Suprapubic skin (tissue), 4 donors: ENCODE results near the gene KCTD1.

Experiments used
- CTCF ChIP-seq, 2 donors: fragments of 200-600 bp in 1 of 2; fragments of 450-650 bp in 1 of 2; sonication (generic) in 1 of 2; IDR thresholded peaks; one replicate each; pipeline ENCODE4 v1.5.1; 2016 to 2019; ENCODE audit warnings: antibody characterized with exemption in 2 of 2, mild to moderate bottlenecking in 1 of 2, moderate library complexity in 1 of 2
- EP300 ChIP-seq: sonication (generic); formaldehyde crosslinking; IDR thresholded peaks from one replicate; pipeline ENCODE4 v1.6.1; 2017; ENCODE audit warnings: antibody characterized with exemption
- POLR2A ChIP-seq, 2 donors: fragments of 450-650 bp; IDR thresholded peaks; one replicate each; pipeline ENCODE4 v1.6.1; 2017; ENCODE audit warnings: antibody characterized with exemption in 2 of 2, mild to moderate bottlenecking in 2 of 2, moderate library complexity in 2 of 2
- POLR2AphosphoS5 ChIP-seq, 3 donors: sonication (generic); formaldehyde crosslinking; IDR thresholded peaks; one replicate each; pipeline ENCODE4 v1.6.1; 2017; ENCODE audit warnings: antibody characterized with exemption in 3 of 3

GRCh38 chr18:26462355-26462754, 86.0 kb downstream of the KCTD1 start:
- TF ChIP-seq POLR2AphosphoS5 (IDR thresholded peaks at IDR 0.05) = no peak
- no peak for TF ChIP-seq CTCF (IDR thresholded peaks at IDR 0.05)
- TF ChIP-seq POLR2A (IDR thresholded peaks at IDR 0.05) = no peak
- TF ChIP-seq EP300 = no peak
